ENCODE data around the gene BFSP2. TPM values are rescaled to one million over a fixed set of nuclear protein-coding genes. Genes with fewer than 3 reads are reported as not detected.

The BFSP2 gene
- total and polyA plus RNA-seq, 4 donors, result 0.14 to 0.35 TPM; not detected in 2

DNA sequence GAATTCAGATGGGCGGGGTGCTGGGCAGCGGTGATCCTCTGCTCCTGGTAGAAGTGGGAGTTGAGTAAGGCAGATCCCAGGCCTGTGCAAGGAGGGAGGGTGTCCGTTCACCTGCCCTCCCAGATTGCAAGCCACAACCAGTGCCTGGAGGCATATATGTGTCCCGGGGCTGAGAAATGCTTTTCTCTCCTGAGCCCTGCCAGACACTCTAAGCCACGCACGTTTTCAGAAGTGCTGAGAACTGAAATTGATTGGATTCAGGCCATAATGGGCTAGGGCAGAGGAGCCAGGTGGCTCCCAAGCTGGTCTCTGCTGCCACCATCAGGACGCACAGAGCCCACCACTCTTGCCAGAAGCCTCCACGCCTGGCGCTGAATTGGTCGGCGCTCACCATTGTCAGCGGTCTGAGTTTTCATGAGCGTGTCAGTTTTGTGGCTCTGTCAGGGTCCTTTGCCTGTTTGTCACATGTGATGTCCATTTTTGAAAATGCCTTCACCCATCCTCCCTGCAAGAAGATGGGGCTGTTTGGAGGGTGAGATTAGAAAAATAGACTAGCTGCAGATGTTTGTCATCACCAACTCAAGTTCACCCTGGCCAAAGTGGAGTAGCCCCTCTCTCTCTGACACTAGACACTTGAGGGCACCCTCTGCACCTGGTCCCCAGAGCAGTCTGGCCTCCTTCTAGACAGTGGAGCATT lies 15.4 kb upstream of the BFSP2 start:
- no peaks in the 10 kb centered on the region for H3K9me3 ChIP-seq (ENCODE audit: control insufficient read depth in 4 of 4, insufficient read depth in 3 of 4, low read length in 3 of 4)
- TF ChIP-seq, protein P1, sequence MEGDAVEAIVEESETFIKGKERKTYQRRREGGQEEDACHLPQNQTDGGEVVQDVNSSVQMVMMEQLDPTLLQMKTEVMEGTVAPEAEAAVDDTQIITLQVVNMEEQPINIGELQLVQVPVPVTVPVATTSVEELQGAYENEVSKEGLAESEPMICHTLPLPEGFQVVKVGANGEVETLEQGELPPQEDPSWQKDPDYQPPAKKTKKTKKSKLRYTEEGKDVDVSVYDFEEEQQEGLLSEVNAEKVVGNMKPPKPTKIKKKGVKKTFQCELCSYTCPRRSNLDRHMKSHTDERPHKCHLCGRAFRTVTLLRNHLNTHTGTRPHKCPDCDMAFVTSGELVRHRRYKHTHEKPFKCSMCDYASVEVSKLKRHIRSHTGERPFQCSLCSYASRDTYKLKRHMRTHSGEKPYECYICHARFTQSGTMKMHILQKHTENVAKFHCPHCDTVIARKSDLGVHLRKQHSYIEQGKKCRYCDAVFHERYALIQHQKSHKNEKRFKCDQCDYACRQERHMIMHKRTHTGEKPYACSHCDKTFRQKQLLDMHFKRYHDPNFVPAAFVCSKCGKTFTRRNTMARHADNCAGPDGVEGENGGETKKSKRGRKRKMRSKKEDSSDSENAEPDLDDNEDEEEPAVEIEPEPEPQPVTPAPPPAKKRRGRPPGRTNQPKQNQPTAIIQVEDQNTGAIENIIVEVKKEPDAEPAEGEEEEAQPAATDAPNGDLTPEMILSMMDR (IDR thresholded peaks at IDR 0.05; ENCODE audit: control extremely low read depth, extremely low read depth), result peak; percentile 71
- no peak overlapping the region for H3K4me3 ChIP-seq
- DNase-seq, result peak; percentile 86 to 94 (median 89)
- ATAC-seq (ENCODE audit: insufficient read depth, low FRiP score), result peak; percentile 66
- WGBS, 2 donors, result 22 to 24% methylated on average over 13 of the region's 13 CpGs
- H3K36me3 ChIP-seq (ENCODE audit: control insufficient read depth in 4 of 4, insufficient read depth in 4 of 4, low read length in 4 of 4), result peaks cover 0 to 26% (median 6%) of the 10 kb centered on the region in 4 donors
- no peak overlapping the region for H3K27ac ChIP-seq (ENCODE audit: low read depth in 1 of 2, low read length in 1 of 2)
- H3K27me3 ChIP-seq (ENCODE audit: control insufficient read depth in 3 of 3, insufficient read depth in 3 of 3, low read length in 2 of 3), result no peaks in the 10 kb centered on the region
- peak overlapping the region in 1 of 2 donors; percentile 24 for H3K9ac ChIP-seq (ENCODE audit: insufficient read depth in 1 of 2, low read length in 2 of 2)
- H3K4me1 ChIP-seq (ENCODE audit: control insufficient read depth in 5 of 5, insufficient read depth in 5 of 5, low read length in 5 of 5), result peaks cover 0 to 17% (median 5%) of the 10 kb centered on the region in 5 donors

DNA sequence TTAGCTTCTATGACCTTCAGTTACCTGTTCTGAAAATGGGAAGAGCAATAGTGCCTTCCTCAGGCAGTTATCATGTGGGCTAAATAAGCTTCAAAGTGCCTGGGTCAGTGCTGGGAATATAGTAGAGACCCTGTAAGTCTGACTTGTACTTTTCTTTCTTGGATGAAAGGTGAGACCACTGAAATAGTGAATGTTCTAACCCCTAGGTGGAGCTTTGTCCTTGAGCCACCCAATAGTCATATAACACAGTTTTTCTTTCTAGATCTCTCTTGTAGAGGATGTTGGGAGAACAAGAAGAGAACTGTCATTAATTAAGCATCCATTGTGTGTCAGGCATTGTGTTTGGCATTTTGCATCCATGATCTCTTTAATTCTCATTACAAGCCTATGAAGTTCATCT lies 13.0 kb upstream of the BFSP2 start:
- ATAC-seq (ENCODE audit: insufficient read depth, low FRiP score) (no peak), DNase-seq (no peak)
- TF ChIP-seq, protein P1 (IDR thresholded peaks at IDR 0.05; ENCODE audit: control extremely low read depth, extremely low read depth), result no peak
- Histone ChIP-seq H3K36me3 (ENCODE audit: control insufficient read depth in 4 of 4, insufficient read depth in 4 of 4, low read length in 4 of 4) (peaks cover 0 to 19% (median 11%) of the 10 kb centered on the region in 4 donors), H3K4me3 (no peak overlapping the region), H3K4me1 (ENCODE audit: control insufficient read depth in 5 of 5, insufficient read depth in 5 of 5, low read length in 5 of 5) (peaks cover 0 to 22% (median 5%) of the 10 kb centered on the region in 5 donors), H3K9me3 (ENCODE audit: control insufficient read depth in 4 of 4, insufficient read depth in 3 of 4, low read length in 3 of 4) (no peaks in the 10 kb centered on the region), H3K9ac (ENCODE audit: insufficient read depth in 1 of 2, low read length in 2 of 2) (no peak overlapping the region), H3K27ac (ENCODE audit: low read depth in 1 of 2, low read length in 1 of 2) (no peak overlapping the region), H3K27me3 (ENCODE audit: control insufficient read depth in 3 of 3, insufficient read depth in 3 of 3, low read length in 2 of 3) (no peaks in the 10 kb centered on the region)

DNA sequence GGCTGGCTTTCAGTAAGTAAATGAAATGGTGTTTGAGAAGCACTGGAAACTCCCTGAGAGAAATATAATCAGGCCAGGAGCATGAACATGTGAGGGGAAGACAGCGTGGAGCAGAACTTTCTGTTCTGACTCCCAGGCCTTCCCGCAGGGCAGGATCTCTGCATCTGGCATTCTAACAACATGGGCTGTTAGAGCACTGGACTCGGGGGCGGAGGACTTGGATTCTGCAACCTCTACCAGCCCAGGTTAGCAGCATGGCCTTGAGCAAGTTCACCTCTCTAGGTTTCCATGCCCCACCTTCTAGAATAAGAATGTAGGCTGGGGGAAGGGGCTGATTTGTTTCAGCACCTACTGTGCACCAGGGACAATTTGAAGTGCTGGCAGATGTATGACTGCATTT lies 12.5 kb upstream of the BFSP2 start:
- 94 to 96% methylated on average over 4 of the region's 4 CpGs for WGBS, 2 donors
- Histone ChIP-seq H3K4me3 (no peak overlapping the region), H3K27me3 (ENCODE audit: control insufficient read depth in 3 of 3, insufficient read depth in 3 of 3, low read length in 2 of 3) (no peaks in the 10 kb centered on the region), H3K36me3 (ENCODE audit: control insufficient read depth in 4 of 4, insufficient read depth in 4 of 4, low read length in 4 of 4) (peaks cover 0 to 19% (median 11%) of the 10 kb centered on the region in 4 donors), H3K9ac (ENCODE audit: insufficient read depth in 1 of 2, low read length in 2 of 2) (no peak overlapping the region), H3K9me3 (ENCODE audit: control insufficient read depth in 4 of 4, insufficient read depth in 3 of 4, low read length in 3 of 4) (no peaks in the 10 kb centered on the region), H3K4me1 (ENCODE audit: control insufficient read depth in 5 of 5, insufficient read depth in 5 of 5, low read length in 5 of 5) (peaks cover 0 to 22% (median 4%) of the 10 kb centered on the region in 5 donors), H3K27ac (ENCODE audit: low read depth in 1 of 2, low read length in 1 of 2) (no peak overlapping the region)
- ATAC-seq (ENCODE audit: insufficient read depth, low FRiP score), result no peak
- DNase-seq, result no peak
- TF ChIP-seq, protein P1 (IDR thresholded peaks at IDR 0.05; ENCODE audit: control extremely low read depth, extremely low read depth), result no peak

Measured in lung (tissue), 12 donors.